ENCODE data around the gene ZNF839.

The ZNF839 gene

GRCh38 chr14:102363182-102363943 lies 43.8 kb downstream of the ZNF839 start (continued):
- TF ChIP-seq ZBTB6 (tag by site-specific recombination; IDR thresholded peaks at IDR 0.05) (no peak), ZNF2 (tag by site-specific recombination; IDR thresholded peaks at IDR 0.05) (no peak), ZNF843 (tag by site-specific recombination; IDR thresholded peaks at IDR 0.05) (no peak), ZNF692 (tag by site-specific recombination; IDR thresholded peaks at IDR 0.05) (no peak; the same call in 1 of the 2 replicates), ZNF37A (tag by site-specific recombination; IDR thresholded peaks at IDR 0.05) (no peak), PRDM1 (tag by site-specific recombination; IDR thresholded peaks at IDR 0.05) (no peak), ZBTB26 (tag by site-specific recombination; optimal IDR thresholded peaks at IDR 0.05) (peak; percentile 58), EGR2 (tag by site-specific recombination; IDR thresholded peaks at IDR 0.05; ENCODE audit: low read depth) (0 out of 2 replicates have a peak, but pooled peaks have one; percentile 15), ZNF398 (tag by site-specific recombination; IDR thresholded peaks at IDR 0.05) (peak; percentile 55; the same call in 1 of the 2 replicates), FEZF1 (tag by site-specific recombination; IDR thresholded peaks at IDR 0.05) (no peak), ZBTB20 (tag by site-specific recombination; IDR thresholded peaks at IDR 0.05) (no peak), ZNF501 (tag by site-specific recombination; IDR thresholded peaks at IDR 0.05) (no peak), ZSCAN5A (tag by site-specific recombination; IDR thresholded peaks at IDR 0.05) (peak; percentile 74; the same call in 1 of the 2 replicates), BCL11B (tag by site-specific recombination; IDR thresholded peaks at IDR 0.05; ENCODE audit: low read depth) (no peak), RBAK (tag by site-specific recombination; IDR thresholded peaks at IDR 0.05) (no peak), ZNF629 (tag by site-specific recombination; IDR thresholded peaks at IDR 0.05) (peak; percentile 81), AEBP2 (tag by site-specific recombination; IDR thresholded peaks at IDR 0.05; ENCODE audit: borderline replicate concordance) (no peak), ZNF48 (tag by site-specific recombination; IDR thresholded peaks at IDR 0.05) (no peak), ZBTB17 (tag by site-specific recombination; IDR thresholded peaks at IDR 0.05) (peak; percentile 47; the same call in 1 of the 2 replicates), KLF10 (tag by site-specific recombination; IDR thresholded peaks at IDR 0.05) (no peak), ZNF555 (tag by site-specific recombination; conservative IDR thresholded peaks at IDR 0.05) (no peak), PRDM10 (tag by site-specific recombination; IDR thresholded peaks at IDR 0.05) (0 out of 2 replicates have a peak, but pooled peaks have one; percentile 10), ZSCAN30 (tag by site-specific recombination; IDR thresholded peaks at IDR 0.05) (peak; percentile 39; the same call in 1 of the 2 replicates), ZNF747 (tag by site-specific recombination; IDR thresholded peaks at IDR 0.05) (no peak), GFI1B (tag by site-specific recombination; IDR thresholded peaks at IDR 0.05) (no peak)
